Measurements from ENCODE around the gene ZBTB39. TPM values are rescaled to one million over a fixed set of nuclear protein-coding genes. Genes with fewer than 3 reads are reported as not detected.
"Not testable (repeated sequence)": the region's sequence is repeated elsewhere in the genome, so short reads cannot be mapped to it uniquely, and the experiment has no call there.

Gene ZBTB39
- total and polyA plus RNA-seq, 3 experiments from 2014 or later = 2.0 to 9.3 (median 9.1) TPM

- H3K27ac Mint-ChIP-seq; H3K4me1 Mint-ChIP-seq; H3K9me3 Mint-ChIP-seq; H3K4me1 ChIP-seq (ENCODE audit: insufficient read depth, low read length); H3K27me3 Mint-ChIP-seq; H3K9me3 ChIP-seq (ENCODE audit: low read length); DNase-seq; H3K4me3 Mint-ChIP-seq; H3K27me3 ChIP-seq (ENCODE audit: insufficient read depth, low read length, poor library complexity, severe bottlenecking); CTCF ChIA-PET; H3K4me3 ChIP-seq (ENCODE audit: low read length); H3K27ac ChIP-seq (ENCODE audit: low read depth, low read length); POLR2A ChIA-PET; H3K36me3 Mint-ChIP-seq; H3K36me3 ChIP-seq (ENCODE audit: insufficient read depth, low read length): not testable (repeated sequence)
Measured at GRCh38 chr12:56965997-56966642, 40.2 kb downstream of the ZBTB39 start.

GRCh38 chr12:56965124-56965523, 41.2 kb downstream of the ZBTB39 start:
- H3K27me3 Mint-ChIP-seq; H3K27ac Mint-ChIP-seq; H3K4me3 ChIP-seq (ENCODE audit: low read length); CTCF ChIA-PET; H3K4me1 ChIP-seq (ENCODE audit: insufficient read depth, low read length); H3K36me3 ChIP-seq (ENCODE audit: insufficient read depth, low read length); H3K27me3 ChIP-seq (ENCODE audit: insufficient read depth, low read length, poor library complexity, severe bottlenecking); H3K9me3 Mint-ChIP-seq; DNase-seq; H3K9me3 ChIP-seq (ENCODE audit: low read length); H3K27ac ChIP-seq (ENCODE audit: low read depth, low read length); POLR2A ChIA-PET; H3K4me1 Mint-ChIP-seq; H3K4me3 Mint-ChIP-seq: not testable (repeated sequence)
- H3K36me3 Mint-ChIP-seq = peaks cover 0 to 11% (median 5%) of the 10 kb centered on the region in 3 donors

DNA sequence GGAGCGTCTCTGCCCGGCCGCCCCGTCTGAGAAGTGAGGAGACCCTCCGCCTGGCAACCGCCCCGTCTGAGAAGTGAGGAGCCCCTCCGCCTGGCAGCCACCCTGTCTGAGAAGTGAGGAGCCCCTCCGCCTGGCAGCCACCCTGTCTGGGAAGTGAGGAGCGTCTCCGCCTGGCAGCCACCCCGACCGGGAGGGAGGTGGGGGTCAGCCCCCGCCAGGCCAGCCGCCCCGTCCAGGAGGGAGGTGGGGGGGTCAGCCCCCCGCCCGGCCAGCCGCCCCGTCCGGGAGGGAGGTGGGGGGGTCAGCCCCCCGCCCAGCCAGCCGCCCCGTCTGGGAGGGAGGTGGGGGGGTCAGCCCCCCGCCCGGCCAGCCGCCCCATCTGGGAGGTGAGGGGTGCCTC, 42.8 kb downstream of the ZBTB39 start:
- H3K9me3 ChIP-seq (ENCODE audit: low read length); H3K4me1 Mint-ChIP-seq; H3K4me1 ChIP-seq (ENCODE audit: insufficient read depth, low read length); H3K27ac Mint-ChIP-seq; DNase-seq; CTCF ChIA-PET; H3K9me3 Mint-ChIP-seq; POLR2A ChIA-PET; H3K36me3 ChIP-seq (ENCODE audit: insufficient read depth, low read length); H3K4me3 ChIP-seq (ENCODE audit: low read length); H3K27me3 Mint-ChIP-seq; H3K27ac ChIP-seq (ENCODE audit: low read depth, low read length); H3K27me3 ChIP-seq (ENCODE audit: insufficient read depth, low read length, poor library complexity, severe bottlenecking); H3K4me3 Mint-ChIP-seq: not testable (repeated sequence)
- peaks cover 0 to 11% (median 4%) of the 10 kb centered on the region in 3 donors for H3K36me3 Mint-ChIP-seq

DNA sequence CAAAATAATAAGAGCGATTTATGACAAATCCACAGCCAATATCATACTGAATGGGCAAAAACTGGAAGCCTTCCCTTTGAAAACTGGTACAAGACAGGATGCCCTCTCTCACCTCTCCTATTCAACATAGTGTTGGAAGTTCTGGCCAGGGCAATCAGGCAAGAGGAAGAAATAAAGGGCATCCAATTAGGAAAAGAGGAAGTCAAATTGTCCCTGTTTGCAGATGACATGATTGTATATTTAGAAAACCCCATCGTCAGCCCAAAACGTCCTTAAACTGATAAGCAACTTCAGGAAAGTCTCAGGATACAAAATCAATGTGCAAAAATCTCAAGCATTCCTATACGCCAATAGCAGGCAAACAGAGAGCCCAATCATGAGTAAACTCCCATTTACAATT, 44.1 kb downstream of the ZBTB39 start:
- H3K4me3 ChIP-seq (ENCODE audit: low read length); H3K27ac ChIP-seq (ENCODE audit: low read depth, low read length); DNase-seq; H3K9me3 ChIP-seq (ENCODE audit: low read length); H3K4me3 Mint-ChIP-seq; CTCF ChIA-PET; H3K4me1 Mint-ChIP-seq; H3K27me3 ChIP-seq (ENCODE audit: insufficient read depth, low read length, poor library complexity, severe bottlenecking); POLR2A ChIA-PET; H3K36me3 ChIP-seq (ENCODE audit: insufficient read depth, low read length); H3K4me1 ChIP-seq (ENCODE audit: insufficient read depth, low read length); H3K27ac Mint-ChIP-seq: not testable (repeated sequence)
- peaks cover 2 to 20% (median 4%) of the 10 kb centered on the region in 3 donors for H3K36me3 Mint-ChIP-seq
- peaks cover 5 to 17% of the 10 kb centered on the region in 2 donors for H3K27me3 Mint-ChIP-seq
- peaks cover 4 to 16% (median 11%) of the 10 kb centered on the region in 5 donors for H3K9me3 Mint-ChIP-seq

- Histone ChIP-seq H3K27me3 (ENCODE audit: insufficient read depth, low read length, poor library complexity, severe bottlenecking) (no peaks in the 10 kb centered on the region), H3K27ac (ENCODE audit: low read depth, low read length) (no peak overlapping the region), H3K4me1 (ENCODE audit: insufficient read depth, low read length) (no peaks in the 10 kb centered on the region), H3K36me3 (ENCODE audit: insufficient read depth, low read length) (no peaks in the 10 kb centered on the region), H3K4me3 (ENCODE audit: low read length) (no peak overlapping the region), H3K9me3 (ENCODE audit: low read length) (no peaks in the 10 kb centered on the region)
- peaks cover 0 to 16% (median 8%) of the 10 kb centered on the region in 5 donors for H3K9me3 Mint-ChIP-seq
- ChIA-PET CTCF (no interaction called here), POLR2A (no interaction called here)
- no peak overlapping the region for H3K4me3 Mint-ChIP-seq
- no peak overlapping the region for H3K27ac Mint-ChIP-seq
- no peak for DNase-seq
- no peaks in the 10 kb centered on the region for H3K4me1 Mint-ChIP-seq
- H3K27me3 Mint-ChIP-seq = peaks cover 8 to 17% of the 10 kb centered on the region in 2 donors
- H3K36me3 Mint-ChIP-seq = peaks cover 2 to 28% (median 8%) of the 10 kb centered on the region in 3 donors
Measured at GRCh38 chr12:56958422-56958821, 47.9 kb downstream of the ZBTB39 start.

- peaks cover 2 to 30% (median 11%) of the 10 kb centered on the region in 3 donors for H3K36me3 Mint-ChIP-seq
- no peaks in the 10 kb centered on the region for H3K9me3 ChIP-seq (ENCODE audit: low read length)
- no peak within 1 kb of the TSS for H3K27ac Mint-ChIP-seq
- no peaks in the 10 kb centered on the region for H3K4me1 Mint-ChIP-seq
- ChIA-PET CTCF (no interaction called here), POLR2A (no interaction called here)
- no peaks in the 10 kb centered on the region for H3K27me3 ChIP-seq (ENCODE audit: insufficient read depth, low read length, poor library complexity, severe bottlenecking)
- no peak for DNase-seq
- H3K4me1 ChIP-seq (ENCODE audit: insufficient read depth, low read length) = no peaks in the 10 kb centered on the region
- peaks cover 8 to 17% of the 10 kb centered on the region in 2 donors for H3K27me3 Mint-ChIP-seq
- no peak within 1 kb of the TSS for H3K4me3 Mint-ChIP-seq
- H3K36me3 ChIP-seq (ENCODE audit: insufficient read depth, low read length) = no peaks in the 10 kb centered on the region
- no peak within 1 kb of the TSS for H3K27ac ChIP-seq (ENCODE audit: low read depth, low read length)
- H3K9me3 Mint-ChIP-seq = peaks cover 0 to 16% (median 5%) of the 10 kb centered on the region in 5 donors
- no peak within 1 kb of the TSS for H3K4me3 ChIP-seq (ENCODE audit: low read length)
Measured at GRCh38 chr12:56957229-56958052, 48.9 kb downstream of the ZBTB39 start, which contains the start of gene RDH16. RDH16 (minus strand) TSS chr12:56957608; CDS start chr12:56957462, 146 bp downstream.

GRCh38 chr12:56955631-56956256, 50.6 kb downstream of the ZBTB39 start:
- Mint-ChIP-seq H3K27ac (no peak overlapping the region), H3K36me3 (peaks cover 7 to 35% (median 13%) of the 10 kb centered on the region in 3 donors), H3K4me1 (no peaks in the 10 kb centered on the region), H3K9me3 (peaks cover 0 to 14% (median 5%) of the 10 kb centered on the region in 5 donors), H3K27me3 (peaks cover 11 to 14% of the 10 kb centered on the region in 2 donors), H3K4me3 (no peak overlapping the region)
- Histone ChIP-seq H3K4me1 (ENCODE audit: insufficient read depth, low read length) (no peaks in the 10 kb centered on the region), H3K36me3 (ENCODE audit: insufficient read depth, low read length) (no peaks in the 10 kb centered on the region), H3K27ac (ENCODE audit: low read depth, low read length) (no peak overlapping the region), H3K4me3 (ENCODE audit: low read length) (no peak overlapping the region), H3K27me3 (ENCODE audit: insufficient read depth, low read length, poor library complexity, severe bottlenecking) (no peaks in the 10 kb centered on the region), H3K9me3 (ENCODE audit: low read length) (no peaks in the 10 kb centered on the region)
- ChIA-PET CTCF (no interaction called here), POLR2A (no interaction called here)
- DNase-seq = no peak

DNA sequence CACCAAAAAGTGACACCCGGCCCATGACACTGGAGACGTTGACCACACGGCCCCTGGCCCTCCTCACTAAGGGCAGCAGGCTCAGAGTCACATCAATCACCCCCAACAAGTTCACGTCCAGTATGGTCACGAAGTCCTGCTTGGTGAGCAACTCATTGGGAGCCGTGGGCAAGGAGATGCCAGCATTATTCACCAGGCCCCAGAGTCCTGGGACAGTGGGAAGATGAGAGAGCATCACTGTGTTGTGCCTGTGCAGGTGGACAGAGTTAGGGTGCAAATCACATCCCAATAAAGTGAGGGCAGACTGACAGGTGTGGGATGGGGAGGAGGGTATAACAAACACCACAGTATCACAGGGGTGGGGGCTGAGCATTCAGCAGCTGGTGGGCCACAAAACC, 51.4 kb downstream of the ZBTB39 start:
- no peak overlapping the region for H3K27ac ChIP-seq (ENCODE audit: low read depth, low read length)
- Mint-ChIP-seq H3K27ac (no peak overlapping the region), H3K4me3 (no peak overlapping the region), H3K27me3 (peaks cover 11 to 14% of the 10 kb centered on the region in 2 donors), H3K36me3 (peaks cover 7 to 38% (median 13%) of the 10 kb centered on the region in 3 donors), H3K4me1 (no peaks in the 10 kb centered on the region), H3K9me3 (peaks cover 0 to 13% (median 5%) of the 10 kb centered on the region in 5 donors)
- ChIA-PET POLR2A (no interaction called here), CTCF (no interaction called here)
- no peaks in the 10 kb centered on the region for H3K27me3 ChIP-seq (ENCODE audit: insufficient read depth, low read length, poor library complexity, severe bottlenecking)
- no peaks in the 10 kb centered on the region for H3K36me3 ChIP-seq (ENCODE audit: insufficient read depth, low read length)
- H3K4me1 ChIP-seq (ENCODE audit: insufficient read depth, low read length) = no peaks in the 10 kb centered on the region
- no peak overlapping the region for H3K4me3 ChIP-seq (ENCODE audit: low read length)
- no peaks in the 10 kb centered on the region for H3K9me3 ChIP-seq (ENCODE audit: low read length)
- no peak for DNase-seq
